Measurements from ENCODE around the gene MRPL20.
"Not testable (repeated sequence)": the region's sequence is repeated elsewhere in the genome, so short reads cannot be mapped to it uniquely, and the experiment has no call there.

Gene MRPL20

DNA sequence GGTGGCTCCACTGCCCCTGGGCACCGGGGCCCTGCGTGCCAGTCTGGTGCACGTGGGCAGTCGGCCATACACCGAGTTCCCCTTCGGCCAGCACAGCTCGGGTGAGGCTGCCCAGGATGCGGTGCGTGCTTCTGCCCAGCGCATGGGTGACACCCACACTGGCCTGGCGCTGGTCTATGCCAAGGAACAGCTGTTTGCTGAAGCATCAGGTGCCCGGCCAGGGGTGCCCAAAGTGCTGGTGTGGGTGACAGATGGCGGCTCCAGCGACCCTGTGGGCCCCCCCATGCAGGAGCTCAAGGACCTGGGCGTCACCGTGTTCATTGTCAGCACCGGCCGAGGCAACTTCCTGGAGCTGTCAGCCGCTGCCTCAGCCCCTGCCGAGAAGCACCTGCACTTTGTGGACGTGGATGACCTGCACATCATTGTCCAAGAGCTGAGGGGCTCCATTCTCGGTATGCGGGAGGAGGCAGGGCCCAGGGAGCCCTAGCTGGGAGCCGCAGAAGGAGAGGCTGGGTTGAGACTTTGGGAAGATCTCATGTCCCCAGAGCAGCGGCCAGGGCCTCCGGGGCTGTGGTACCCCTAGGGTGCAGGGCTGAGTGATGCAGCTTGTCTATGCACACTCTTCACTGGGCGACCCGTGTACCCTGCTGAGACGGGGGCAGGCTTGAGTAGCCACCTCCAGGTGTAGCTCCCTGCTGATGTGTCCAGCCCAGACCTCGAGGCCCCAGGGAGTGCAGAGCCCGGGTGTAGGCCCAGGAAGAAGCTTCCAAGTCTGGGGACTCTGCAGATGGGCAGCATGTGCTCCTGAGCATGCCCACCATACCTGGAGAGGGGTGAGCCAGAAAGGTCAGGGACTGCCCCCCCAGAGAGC, 30.2 kb upstream of the MRPL20 start:
- DNase-seq, result no peak

DNA sequence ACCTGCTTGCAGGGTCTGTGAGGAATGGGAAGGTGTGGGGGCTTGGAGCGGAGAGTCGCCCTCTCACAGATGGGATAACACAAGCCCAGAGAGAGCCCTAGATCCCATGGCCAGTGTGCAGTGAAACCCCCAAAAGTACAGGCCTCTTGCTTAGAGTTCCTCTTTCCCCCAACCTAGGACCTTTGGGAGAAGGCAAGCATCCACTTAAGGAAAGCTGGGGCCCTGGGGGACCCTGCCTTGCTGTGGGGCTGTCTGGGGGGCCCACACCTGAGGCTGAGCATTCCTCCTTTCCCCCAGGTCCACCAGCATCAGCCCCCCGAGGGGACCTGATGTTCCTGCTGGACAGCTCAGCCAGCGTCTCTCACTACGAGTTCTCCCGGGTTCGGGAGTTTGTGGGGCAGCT, 29.5 kb upstream of the MRPL20 start:
- DNase-seq, result no peak

GRCh38 chr1:1435911-1436629, 29.0 kb upstream of the MRPL20 start:
- no peak for DNase-seq

DNA sequence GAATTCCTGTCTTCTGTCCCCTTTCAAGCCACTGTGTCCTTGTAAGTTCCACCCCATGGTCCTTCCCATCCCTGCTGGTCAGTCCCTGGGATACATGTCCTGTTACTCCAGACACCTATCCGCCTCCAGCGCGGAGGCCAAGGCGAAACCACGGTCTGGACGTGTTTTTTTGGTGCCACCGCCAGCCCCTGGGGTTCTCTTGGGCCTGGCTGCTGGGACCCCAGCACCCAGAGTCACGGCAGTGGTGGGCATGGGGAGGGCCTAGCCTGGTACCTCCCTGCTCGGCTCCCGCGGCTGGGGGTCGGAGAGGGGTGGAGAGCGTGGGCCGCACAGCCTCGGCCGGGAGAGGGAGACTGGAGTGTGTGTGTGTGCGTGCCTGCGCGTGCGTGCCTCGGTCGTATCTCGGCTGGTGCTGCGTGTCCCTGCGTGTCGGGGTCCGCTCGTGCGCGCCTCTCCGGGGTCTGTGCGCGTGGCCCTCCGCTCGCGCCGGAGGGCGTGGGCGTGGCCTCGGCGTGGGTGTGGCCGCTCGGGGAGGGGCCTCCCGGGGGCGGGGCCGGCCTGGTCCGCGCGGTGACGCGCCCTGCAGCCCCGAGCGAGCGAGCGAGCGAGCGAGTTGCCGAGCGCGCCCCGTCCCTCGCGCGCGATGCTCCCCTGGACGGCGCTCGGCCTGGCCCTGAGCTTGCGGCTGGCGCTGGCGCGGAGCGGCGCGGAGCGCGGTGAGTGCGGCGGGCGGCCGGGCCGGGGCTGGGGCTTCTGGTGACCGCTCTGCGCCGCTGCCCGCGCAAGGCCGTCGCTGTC, 28.2 kb upstream of the MRPL20 start, which contains the start of gene VWA1:
Gene VWA1 (plus strand): TSS at position 585 of the 798 bp plus-strand sequence. CDS start 59 bp downstream, at position 644.
- peak; percentile 75 for DNase-seq

DNA sequence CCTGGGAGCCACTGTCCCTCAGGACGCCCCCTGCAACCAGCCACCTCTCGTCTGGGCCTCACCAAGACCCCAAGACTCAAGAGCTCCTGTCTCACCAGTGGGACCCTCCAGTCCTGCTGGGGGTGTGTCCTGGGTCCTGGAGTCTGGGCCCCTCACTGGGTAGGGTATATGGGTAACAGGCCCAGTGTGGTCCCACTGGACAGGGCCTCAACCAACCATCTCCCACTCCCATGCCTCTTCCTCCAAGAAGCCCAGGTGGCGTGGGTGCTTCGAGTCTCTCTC, 27.7 kb upstream of the MRPL20 start:
- no peak for DNase-seq

DNA sequence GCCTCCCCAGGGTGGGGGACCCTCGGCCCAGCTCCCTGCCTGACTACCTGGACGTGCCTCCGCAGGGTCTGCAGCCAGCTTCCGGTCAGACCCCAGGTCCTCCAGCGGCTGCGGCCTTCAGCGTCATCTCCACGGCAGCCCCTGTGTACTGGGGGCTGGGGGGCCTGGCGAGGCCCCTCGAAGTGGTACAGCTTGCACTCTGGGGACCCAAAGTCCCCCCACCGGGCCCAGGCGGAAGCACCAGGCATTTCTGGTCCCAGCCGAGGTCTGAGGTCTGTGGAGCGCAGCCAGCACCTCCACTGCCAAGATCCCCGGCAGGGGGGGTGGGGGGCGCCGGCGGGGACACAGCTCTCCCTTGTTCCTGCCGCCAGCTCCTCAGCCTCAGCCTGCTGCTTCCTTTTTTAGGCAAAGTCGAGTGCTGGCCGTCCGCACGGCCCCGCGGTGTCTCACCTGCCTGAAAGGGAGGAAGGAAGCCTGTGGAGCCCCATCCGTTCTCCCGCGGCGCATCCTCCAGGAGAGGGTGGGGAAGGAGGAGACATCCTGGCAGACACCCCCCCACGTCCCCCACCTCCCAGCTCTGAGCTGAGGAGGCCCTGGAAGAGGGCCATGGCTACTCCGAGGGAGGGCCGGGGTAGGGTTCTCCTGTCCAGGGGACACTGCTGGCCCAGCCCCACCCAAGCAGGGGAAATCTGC, 27.2 kb upstream of the MRPL20 start:
- DNase-seq, result peak; percentile 45

DNA sequence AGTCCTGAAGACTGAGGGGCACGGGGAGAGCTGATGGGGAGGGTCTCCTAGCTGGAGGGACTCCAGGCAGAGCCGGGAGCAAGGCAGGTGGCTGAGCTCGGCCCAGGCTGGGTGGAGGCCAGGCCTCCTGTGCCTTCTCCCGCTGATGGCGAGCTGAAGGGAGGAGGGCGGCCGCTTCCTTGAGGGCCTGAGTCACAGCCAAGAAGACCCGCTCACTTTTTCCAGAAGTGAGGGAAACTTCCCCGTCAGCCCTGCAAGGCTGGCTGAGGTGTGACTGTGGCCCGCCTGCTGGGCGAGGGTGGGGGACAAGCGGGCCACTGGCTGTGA, 26.7 kb upstream of the MRPL20 start:
- peak; percentile 76 for DNase-seq

DNA sequence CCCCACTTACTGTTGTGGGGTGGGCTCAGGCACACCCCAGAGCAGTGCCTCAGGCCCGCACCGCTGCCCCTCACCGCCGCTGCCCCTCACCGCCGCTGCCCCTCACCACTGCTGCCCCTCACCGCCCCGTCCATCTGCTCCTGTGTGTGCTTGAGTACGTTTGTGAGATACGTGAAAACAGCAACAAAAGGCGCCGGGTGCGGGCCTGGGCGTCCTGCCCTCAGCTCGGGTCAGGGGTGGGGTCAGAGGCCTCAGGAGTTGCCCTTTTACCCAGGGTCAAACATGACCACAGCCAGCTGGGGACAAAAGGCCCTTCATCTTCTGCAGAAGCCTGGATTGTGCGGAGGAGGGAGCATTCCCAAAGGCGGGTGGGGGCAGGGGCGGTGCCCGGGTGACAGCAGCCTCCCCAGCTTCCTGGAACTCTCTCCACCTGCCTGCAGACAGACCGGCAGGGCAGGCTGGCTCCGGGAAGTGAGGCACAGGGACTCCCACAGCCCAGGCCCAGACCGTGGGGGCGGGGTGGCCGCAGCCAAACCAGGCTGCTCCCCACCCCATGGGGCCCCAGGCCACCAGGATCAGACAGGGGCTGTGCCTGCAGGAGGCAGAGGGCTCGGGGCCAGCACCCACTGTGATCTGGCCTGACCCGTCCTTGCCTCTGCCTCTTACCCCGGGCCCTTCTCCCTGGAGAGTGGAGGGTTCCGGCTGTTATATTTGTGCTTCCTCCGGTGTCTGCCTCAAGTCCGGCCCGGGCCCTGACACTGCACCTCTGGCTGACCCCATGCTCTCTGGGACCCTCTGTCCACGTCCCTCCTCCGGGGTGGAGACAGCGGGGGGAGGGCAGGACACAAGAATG, 26.1 kb upstream of the MRPL20 start:
- no peak for DNase-seq

DNA sequence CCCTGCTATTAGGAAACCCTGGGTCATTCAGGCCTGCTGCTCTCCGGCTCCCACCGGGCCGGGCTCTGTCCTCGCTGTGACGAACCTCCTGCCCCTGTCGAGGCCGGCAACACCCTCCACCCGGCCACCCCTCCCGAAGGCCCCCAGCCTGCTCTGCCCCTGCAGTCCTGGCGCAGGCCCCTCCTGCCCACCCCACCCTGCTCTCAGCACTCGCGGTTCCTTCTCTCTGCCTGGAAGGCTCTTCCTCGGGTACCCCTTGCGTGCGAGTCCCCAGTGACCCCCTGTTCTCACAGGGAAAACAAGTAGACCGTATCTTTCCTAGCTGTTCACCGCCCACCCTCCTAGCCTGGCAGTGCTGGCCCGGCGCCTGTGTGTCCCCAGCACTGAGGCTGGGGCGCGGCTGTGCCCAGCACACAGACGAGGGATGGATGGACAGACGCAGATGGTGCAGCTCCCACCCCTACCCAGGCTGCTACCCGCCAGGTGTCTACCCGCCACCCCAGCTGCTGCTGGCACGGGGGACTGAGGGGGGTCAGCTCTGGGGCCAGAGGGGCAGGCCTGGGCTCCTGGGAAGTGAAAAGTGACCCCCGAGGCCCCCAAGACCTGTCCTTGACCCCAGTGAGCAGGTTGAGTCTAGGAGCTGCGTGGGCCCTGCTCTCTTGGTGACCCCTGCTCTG, 25.3 kb upstream of the MRPL20 start:
- DNase-seq, result no peak

DNA sequence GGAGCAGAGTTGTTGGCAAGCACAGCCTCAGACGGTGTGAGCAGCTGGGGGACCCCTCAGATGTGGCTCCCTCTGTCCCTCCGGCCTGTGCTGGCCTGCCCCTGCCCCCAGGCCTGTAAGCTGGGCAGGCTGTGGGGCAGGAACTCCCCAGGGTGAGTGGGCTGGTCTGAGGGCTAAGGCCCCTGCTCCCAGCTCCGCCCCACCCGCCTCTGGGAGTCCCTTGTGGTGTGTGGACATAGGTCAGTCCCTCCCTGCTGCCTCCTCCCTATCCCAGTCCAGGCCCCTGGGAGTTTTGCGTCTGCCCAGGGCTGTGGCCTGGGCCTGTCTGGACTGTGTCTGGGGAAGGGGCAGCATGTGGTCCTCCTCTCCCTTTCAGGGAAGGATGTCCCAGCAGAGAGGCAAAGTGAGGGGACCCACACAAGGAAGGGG, 24.8 kb upstream of the MRPL20 start:
- no peak for DNase-seq

- DNase-seq, result no peak
These were observed 24.1 kb upstream of the MRPL20 start for GRCh38 chr1:1430992-1431844.

DNA sequence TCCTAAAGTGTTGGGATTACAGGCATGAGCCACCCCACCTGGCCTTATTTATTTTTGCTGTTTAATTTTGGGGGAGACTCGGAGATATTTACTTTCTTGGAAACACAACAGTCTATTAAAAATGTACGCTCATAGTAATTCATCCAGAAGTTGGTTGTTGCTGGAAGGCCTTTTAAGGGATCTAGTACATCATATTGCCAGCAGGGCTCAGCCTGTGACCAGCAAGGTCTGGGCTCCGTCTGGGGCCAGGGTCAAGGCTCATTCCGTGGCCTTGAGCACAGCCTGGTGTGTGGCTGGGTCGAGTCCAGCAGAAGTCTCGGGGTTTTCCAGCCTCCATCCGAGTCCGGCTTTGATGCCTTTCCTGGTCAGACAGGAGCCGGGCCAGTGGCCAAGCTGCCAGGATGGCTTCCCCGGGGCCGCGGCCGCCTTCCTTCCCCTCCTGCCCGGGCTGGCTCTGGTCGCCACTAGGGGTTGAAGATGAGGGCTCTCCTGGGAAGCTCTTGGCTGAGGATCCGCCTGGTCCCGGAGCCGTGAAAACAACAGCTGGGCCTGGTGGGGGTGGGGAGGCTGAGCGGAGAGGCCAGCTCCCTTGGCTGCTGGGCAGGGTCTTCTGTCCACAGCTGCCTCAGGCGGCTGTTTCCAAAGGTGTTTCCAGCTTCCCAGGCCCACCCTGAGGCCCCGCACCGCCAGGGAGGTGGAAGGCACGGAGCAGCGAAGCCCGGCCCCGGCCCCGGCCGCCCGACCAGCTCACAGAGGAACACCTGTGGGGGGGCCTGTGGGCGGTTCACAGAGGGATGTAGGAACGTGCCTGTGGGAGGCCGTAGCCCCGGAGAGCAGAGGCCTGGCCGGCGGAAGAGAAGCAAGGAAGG, 23.3 kb upstream of the MRPL20 start:
- peak; percentile 52 for DNase-seq

DNA sequence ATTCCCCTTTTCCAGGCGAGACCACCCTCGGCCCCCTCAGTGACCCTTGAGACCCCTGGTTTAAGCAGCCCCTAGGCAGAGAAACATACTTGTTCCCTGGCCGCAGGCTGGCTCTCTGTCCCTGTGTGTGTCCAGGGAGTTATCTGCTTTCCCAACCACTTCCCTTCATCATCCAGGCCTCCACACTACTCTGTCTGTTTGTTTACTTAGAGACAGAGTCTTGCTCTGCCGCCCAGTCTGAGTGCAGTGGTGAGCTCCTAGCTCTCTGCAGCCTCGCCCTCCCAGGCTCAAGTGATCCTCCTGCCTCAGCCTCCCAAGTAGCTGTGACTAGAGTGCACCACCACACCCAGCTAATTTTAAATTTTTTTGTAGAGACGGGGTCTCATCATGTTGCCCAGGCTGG, 22.6 kb upstream of the MRPL20 start:
- no peak for DNase-seq

- not testable (repeated sequence) for DNase-seq
These were observed 21.9 kb upstream of the MRPL20 start for GRCh38 chr1:1428967-1429366.

DNA sequence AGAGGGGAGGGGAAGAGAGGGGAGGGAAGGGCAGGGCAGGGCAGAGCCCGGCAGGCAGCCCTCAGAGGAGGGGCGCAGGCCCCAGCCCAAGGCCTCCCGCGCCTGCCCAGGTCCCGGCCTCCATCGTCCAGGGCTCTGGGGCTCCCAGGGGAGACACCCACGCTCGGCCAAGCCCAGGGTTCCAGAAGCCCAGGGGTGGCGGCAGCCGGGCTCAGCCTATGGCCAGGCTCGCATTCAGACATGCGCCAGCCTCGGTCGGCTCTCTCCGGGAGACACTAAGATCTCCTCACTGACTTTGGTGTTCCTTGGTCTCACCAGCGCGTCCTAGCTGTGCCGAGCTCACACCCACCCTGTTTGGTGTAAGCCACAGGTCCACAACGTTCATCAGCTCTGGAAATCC, 21.1 kb upstream of the MRPL20 start:
- no peak for DNase-seq

DNA sequence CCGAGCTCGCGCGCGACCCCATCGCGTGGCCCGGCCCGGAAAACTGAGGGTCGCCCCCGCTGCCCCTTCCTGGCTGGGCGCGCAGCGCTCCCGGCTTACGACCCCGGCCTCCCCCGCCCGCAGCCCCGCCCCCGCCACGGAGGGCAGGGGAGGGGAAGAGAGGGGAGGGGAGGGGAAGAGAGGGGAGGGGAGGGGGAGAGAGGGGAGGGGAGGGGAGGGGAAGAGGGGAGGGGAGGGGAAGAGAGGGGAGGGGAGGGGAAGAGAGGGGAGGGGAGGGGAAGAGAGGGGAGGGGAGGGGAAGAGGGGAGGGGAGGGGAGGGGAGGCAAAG, 20.7 kb upstream of the MRPL20 start:
- no peak for DNase-seq

- DNase-seq, result no peak
These were observed 20.2 kb upstream of the MRPL20 start for GRCh38 chr1:1427106-1427819.

GRCh38 chr1:1426496-1427105, 19.5 kb upstream of the MRPL20 start:
- DNase-seq, result no peak
